Trophoblast cell (in vitro differentiated cells and primary cell): ENCODE results near the gene ATP8A2.

ENCODE experiments used
- DNase-seq, 2 donors: peaks; one replicate each; pipeline ENCODE4 v3.0.0-alpha.2; 2016
- H2AFZ ChIP-seq: 2 replicates; pipeline ENCODE4 v1.6.1; 2013; ENCODE audit warnings: low read length, moderate library complexity, mild to moderate bottlenecking; ENCODE audit not compliant: insufficient read depth, poor library complexity
- H2AK5ac ChIP-seq: 2 replicates; pipeline ENCODE4 v1.6.1; 2013; ENCODE audit warnings: mild to moderate bottlenecking, low read length
- H2BK120ac ChIP-seq: 2 replicates; pipeline ENCODE4 v1.6.1; 2013; ENCODE audit warnings: low read length, mild to moderate bottlenecking, moderate library complexity; ENCODE audit not compliant: insufficient read depth, poor library complexity
- H2BK12ac ChIP-seq: 2 replicates; pipeline ENCODE4 v1.6.1; 2013; ENCODE audit warnings: mild to moderate bottlenecking, low read length, moderate library complexity
- H2BK5ac ChIP-seq: 2 replicates; pipeline ENCODE4 v1.6.1; 2013; ENCODE audit warnings: low read length, low read depth, moderate library complexity, mild to moderate bottlenecking; ENCODE audit not compliant: poor library complexity
- H3K14ac ChIP-seq: 2 replicates; pipeline ENCODE4 v1.6.1; 2013; ENCODE audit warnings: mild to moderate bottlenecking, low read length
- H3K18ac ChIP-seq: 2 replicates; pipeline ENCODE4 v1.6.1; 2013; ENCODE audit warnings: mild to moderate bottlenecking, low read length
- H3K23ac ChIP-seq: 2 replicates; pipeline ENCODE4 v1.6.1; 2013; ENCODE audit warnings: low read length
- H3K27ac ChIP-seq: 2 replicates; pipeline ENCODE4 v1.5.1; 2013; ENCODE audit warnings: low read depth, mild to moderate bottlenecking, inconsistent platforms, low read length, moderate library complexity
- H3K27me3 ChIP-seq: 2 replicates; pipeline ENCODE4 v1.6.1; 2013; ENCODE audit warnings: inconsistent platforms, mild to moderate bottlenecking, low read length, moderate library complexity; ENCODE audit not compliant: insufficient read depth
- H3K36me3 ChIP-seq, 2 experiments: 1 replicate in 1 of 2; 2 replicates in 1 of 2; pipeline ENCODE4 v1.6.1; 2013; ENCODE audit warnings: low read length in 2 of 2, mild to moderate bottlenecking in 2 of 2, moderate library complexity in 1 of 2; ENCODE audit not compliant: insufficient read depth in 2 of 2, control insufficient read depth in 1 of 2
- H3K4ac ChIP-seq: 2 replicates; pipeline ENCODE4 v1.6.1; 2013; ENCODE audit warnings: low read depth, mild to moderate bottlenecking, low read length, moderate library complexity
- H3K4me1 ChIP-seq, 2 experiments: 1 replicate in 1 of 2; 2 replicates in 1 of 2; pipeline ENCODE4 v1.6.1; 2013; ENCODE audit warnings: low read length in 2 of 2, mild to moderate bottlenecking in 2 of 2, moderate library complexity in 1 of 2; ENCODE audit not compliant: insufficient read depth in 2 of 2, control insufficient read depth in 1 of 2
- H3K4me2 ChIP-seq: 2 replicates; pipeline ENCODE4 v1.6.1; 2013; ENCODE audit warnings: inconsistent platforms, mild to moderate bottlenecking, low read length, moderate library complexity
- H3K4me3 ChIP-seq: 2 replicates; pipeline ENCODE4 v1.5.1; 2013; ENCODE audit warnings: mild to moderate bottlenecking, low read depth, low read length, inconsistent platforms
- H3K79me1 ChIP-seq: one replicate; pipeline ENCODE4 v1.6.1; 2013; ENCODE audit warnings: low read length
- H3K79me2 ChIP-seq: 2 replicates; pipeline ENCODE4 v1.6.1; 2013; ENCODE audit warnings: low read length, mild to moderate bottlenecking; ENCODE audit not compliant: control insufficient read depth, insufficient read depth, poor library complexity
- H3K9ac ChIP-seq: 2 replicates; pipeline ENCODE4 v1.6.1; 2013; ENCODE audit warnings: mild to moderate bottlenecking, low read length
- H3K9me3 ChIP-seq: 2 replicates; pipeline ENCODE4 v1.6.1; 2013; ENCODE audit warnings: low read depth, mild to moderate bottlenecking, control low read depth, inconsistent platforms, low read length; ENCODE audit not compliant: insufficient read depth
- H4K12ac ChIP-seq: 2 replicates; pipeline ENCODE4 v1.6.1; 2013; ENCODE audit warnings: low read depth, mild to moderate bottlenecking, low read length, moderate library complexity
- H4K8ac ChIP-seq: 2 replicates; pipeline ENCODE4 v1.6.1; 2013; ENCODE audit warnings: low read depth, mild to moderate bottlenecking, low read length, moderate library complexity
- H4K91ac ChIP-seq: one replicate; pipeline ENCODE4 v1.6.1; 2013; ENCODE audit warnings: low read depth, mild to moderate bottlenecking, low read length, moderate library complexity
- WGBS: extraction: QIAGEN DNeasy Blood & Tissue Kit; methylation state at CpG from one replicate; pipeline ENCODE4 v1.1.7; 2013; ENCODE audit warnings: missing lambda C conversion rate; ENCODE audit not compliant: insufficient read length, insufficient coverage; ENCODE audit errors: extremely low coverage; 5-methylcytosine and 5-hydroxymethylcytosine counted together

ATP8A2 gene

GRCh38 chr13:25859528-25859927, 487.8 kb downstream of the ATP8A2 start:
- no peak overlapping the region for H2BK12ac ChIP-seq
- no peak overlapping the region for H3K23ac ChIP-seq
- no peak overlapping the region for H2BK120ac ChIP-seq
- H3K4me2 ChIP-seq = no peak overlapping the region
- H3K4ac ChIP-seq = no peak overlapping the region
- H4K91ac ChIP-seq = no peak overlapping the region
- WGBS = no CpG with 5 or more reads among the region's 3 CpGs
- H3K4me3 ChIP-seq = no peak overlapping the region
- H3K79me2 ChIP-seq = no peaks in the 10 kb centered on the region
- no peak for DNase-seq
- H3K4me1 ChIP-seq = peaks cover 0 to 2% of the 10 kb centered on the region in 2 experiments
- H3K14ac ChIP-seq = no peak overlapping the region
- no peak overlapping the region for H3K9ac ChIP-seq
- no peaks in the 10 kb centered on the region for H3K27me3 ChIP-seq
- H4K8ac ChIP-seq = no peak overlapping the region
- no peak overlapping the region for H3K27ac ChIP-seq
- H4K12ac ChIP-seq = no peak overlapping the region
- no peak overlapping the region for H2AK5ac ChIP-seq
- H3K18ac ChIP-seq = no peak overlapping the region
- no peaks in the 10 kb centered on the region for H3K9me3 ChIP-seq
- H2BK5ac ChIP-seq = no peak overlapping the region
- H3K36me3 ChIP-seq = no peaks in the 10 kb centered on the region
- H3K79me1 ChIP-seq = no peaks in the 10 kb centered on the region
- H2AFZ ChIP-seq = no peak overlapping the region

- no peak overlapping the region for H2AK5ac ChIP-seq
- no peaks in the 10 kb centered on the region for H3K79me2 ChIP-seq
- no peak overlapping the region for H3K4me3 ChIP-seq
- H3K23ac ChIP-seq = no peak overlapping the region
- H3K9me3 ChIP-seq = no peaks in the 10 kb centered on the region
- no peaks in the 10 kb centered on the region for H3K36me3 ChIP-seq
- no peak overlapping the region for H2AFZ ChIP-seq
- H2BK12ac ChIP-seq = no peak overlapping the region
- no peak for DNase-seq
- no peak overlapping the region for H4K8ac ChIP-seq
- H4K12ac ChIP-seq = no peak overlapping the region
- peaks cover 0 to 2% of the 10 kb centered on the region in 2 experiments for H3K4me1 ChIP-seq
- no peak overlapping the region for H4K91ac ChIP-seq
- H3K4me2 ChIP-seq = no peak overlapping the region
- H3K14ac ChIP-seq = no peak overlapping the region
- WGBS = no CpG with 5 or more reads among the region's 1 CpG
- no peaks in the 10 kb centered on the region for H3K27me3 ChIP-seq
- no peak overlapping the region for H3K27ac ChIP-seq
- no peak overlapping the region for H3K18ac ChIP-seq
- H3K79me1 ChIP-seq = no peaks in the 10 kb centered on the region
- H2BK120ac ChIP-seq = no peak overlapping the region
- H3K9ac ChIP-seq = no peak overlapping the region
- no peak overlapping the region for H3K4ac ChIP-seq
- H2BK5ac ChIP-seq = no peak overlapping the region
Observed at GRCh38 chr13:25860265-25860664, 488.5 kb downstream of the ATP8A2 start.

- Histone ChIP-seq H3K4me3 (no peak overlapping the region), H2BK120ac (no peak overlapping the region), H3K27ac (no peak overlapping the region), H3K4me2 (no peak overlapping the region), H3K27me3 (no peaks in the 10 kb centered on the region), H2AK5ac (no peak overlapping the region), H3K36me3 (no peaks in the 10 kb centered on the region), H3K14ac (no peak overlapping the region), H4K12ac (no peak overlapping the region), H2AFZ (no peak overlapping the region), H2BK5ac (no peak overlapping the region), H3K79me2 (no peaks in the 10 kb centered on the region), H3K4ac (no peak overlapping the region), H3K9ac (no peak overlapping the region), H3K79me1 (no peaks in the 10 kb centered on the region), H3K23ac (no peak overlapping the region), H3K4me1 (peaks cover 0 to 2% of the 10 kb centered on the region in 2 experiments), H3K18ac (no peak overlapping the region), H4K91ac (no peak overlapping the region), H2BK12ac (no peak overlapping the region), H4K8ac (no peak overlapping the region), H3K9me3 (no peaks in the 10 kb centered on the region)
- no CpG with 5 or more reads among the region's 3 CpGs for WGBS
- peak in 1 of 2 donors; percentile 41 for DNase-seq
Observed at GRCh38 chr13:25860862-25861261, 489.1 kb downstream of the ATP8A2 start.

DNA sequence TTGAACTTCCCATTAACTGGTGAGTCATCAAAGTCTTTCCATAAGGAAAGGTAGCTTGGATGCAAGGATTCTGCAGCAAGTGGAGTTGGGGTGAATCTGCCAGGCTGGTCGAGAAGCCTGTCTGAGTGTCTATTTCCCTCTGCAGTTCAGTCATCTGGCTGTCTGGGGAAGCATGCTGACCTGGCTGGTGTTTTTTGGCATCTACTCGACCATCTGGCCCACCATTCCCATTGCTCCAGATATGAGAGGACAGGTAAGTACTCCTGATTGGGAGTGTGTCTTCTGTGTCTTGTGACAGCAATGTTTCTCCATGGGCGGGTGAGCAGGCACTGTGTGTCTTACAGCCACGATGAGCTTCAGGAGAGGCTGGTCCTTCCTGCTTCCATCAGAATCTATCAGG, 490.4 kb downstream of the ATP8A2 start:
- Histone ChIP-seq H2AFZ (no peak overlapping the region), H2BK5ac (no peak overlapping the region), H3K4me3 (no peak overlapping the region), H3K9me3 (no peaks in the 10 kb centered on the region), H3K4me2 (no peak overlapping the region), H2BK120ac (no peak overlapping the region), H3K79me2 (no peaks in the 10 kb centered on the region), H2AK5ac (peak overlapping the region; percentile 7), H3K4ac (no peak overlapping the region), H4K12ac (no peak overlapping the region), H3K14ac (no peak overlapping the region), H3K36me3 (no peaks in the 10 kb centered on the region), H3K9ac (no peak overlapping the region), H3K18ac (no peak overlapping the region), H3K27ac (no peak overlapping the region), H3K4me1 (peaks cover 0 to 2% of the 10 kb centered on the region in 2 experiments), H3K27me3 (no peaks in the 10 kb centered on the region), H4K91ac (no peak overlapping the region), H2BK12ac (no peak overlapping the region), H3K79me1 (no peaks in the 10 kb centered on the region), H4K8ac (no peak overlapping the region), H3K23ac (no peak overlapping the region)
- no peak for DNase-seq
- no CpG with 5 or more reads among the region's 4 CpGs for WGBS
